Lower leg skin (tissue), 4 donors: ENCODE data around the gene MELTF. TPM values are rescaled to one million over a fixed set of nuclear protein-coding genes. Genes with fewer than 3 reads are reported as not detected.
"Not testable (repeated sequence)": the region's sequence is repeated elsewhere in the genome, so short reads cannot be mapped to it uniquely, and the experiment has no call there.

Experiments
- DNase-seq, 2 donors: peaks; one replicate each; pipeline ENCODE4 v3.0.0-alpha.2; 2019; ENCODE audit warnings: low spot score in 2 of 2
- H3K4me3 ChIP-seq: fragments of 200-600 bp; sonication (generic); 2 replicates; pipeline ENCODE4 v1.5.1; 2017; ENCODE audit warnings: mild to moderate bottlenecking, low read depth; ENCODE audit not compliant: poor library complexity, severe bottlenecking
- POLR2A ChIP-seq, 2 donors: fragments of 450-650 bp; IDR thresholded peaks; one replicate each; pipeline ENCODE4 v1.6.1; 2016 to 2017; ENCODE audit warnings: antibody characterized with exemption in 2 of 2, mild to moderate bottlenecking in 1 of 2, moderate library complexity in 1 of 2
- WGBS, 2 donors: methylation state at CpG; one replicate each; pipeline ENCODE4 v1.1.5; 2018; 5-methylcytosine and 5-hydroxymethylcytosine counted together
- intact Hi-C: fragments of 100-400 bp; cut with DNase I; formaldehyde crosslinking; loops from one replicate; pipeline ENCODE4 v1.15.0; 2023; ENCODE audit warnings: low total_unique reads
- total RNA-seq, 4 donors: library from RNA; depleted of rRNA; stranded (reverse); fragments of >200 nt; gene quantifications; one replicate each; pipeline ENCODE4 v1.1.0, GENCODE V29; 2016
- TF ChIP-seq, protein P1 (sequence below), 3 donors: fragments of 450-650 bp; IDR thresholded peaks; one replicate each; pipeline ENCODE4 v1.5.1; 2016; ENCODE audit warnings: antibody characterized with exemption in 3 of 3, mild to moderate bottlenecking in 3 of 3, moderate library complexity in 2 of 3

The MELTF gene
- 10 to 100 TPM in 3 of 4 donors, 1 to 10 TPM in 1; 6.4 to 57.2 (median 35.7) TPM for total RNA-seq

DNA sequence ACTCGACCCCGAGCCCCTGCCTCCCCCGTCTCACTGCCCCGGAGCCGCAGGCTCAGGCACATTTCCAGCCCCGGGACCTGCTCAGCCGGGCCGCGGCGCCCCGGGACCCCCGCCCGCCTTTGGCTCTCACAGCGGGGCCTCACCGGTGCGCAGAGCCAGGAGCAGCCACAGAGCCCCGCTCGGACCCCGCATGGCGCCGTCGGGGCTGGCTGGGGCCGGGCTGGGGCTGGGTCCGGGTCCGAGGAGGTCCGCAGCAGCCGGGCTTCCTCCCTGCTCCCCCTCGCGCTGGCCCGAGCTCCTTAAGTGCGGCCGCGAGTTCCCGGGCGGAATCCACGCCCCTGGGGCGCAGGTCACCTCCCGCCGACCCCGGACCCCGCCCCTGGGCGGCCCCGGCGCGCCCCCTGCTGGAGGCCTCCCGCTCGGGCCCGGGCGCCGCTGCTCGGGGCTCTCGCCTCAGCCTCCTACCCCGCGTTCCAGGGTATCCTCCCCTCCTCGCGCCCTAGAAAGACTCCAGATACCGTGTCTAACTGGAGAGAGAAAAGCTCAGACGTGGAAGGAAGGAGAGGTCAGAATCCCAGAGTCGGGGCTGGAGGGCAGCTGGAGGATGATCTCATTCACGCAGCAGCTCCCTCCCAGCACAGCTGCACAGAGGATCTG lies at the start of gene MELTF:
Gene MELTF (minus strand): TSS at position 307 of the 657 bp plus-strand sequence. CDS start 115 bp downstream, at position 192.
- H3K4me3 ChIP-seq = peak within 1 kb of the TSS; percentile 44
- DNase-seq = peak in 1 of 2 donors; percentile 93
- intact Hi-C loops = no loop called here
- WGBS, 2 donors = 0 to 6% methylated on average over 21 to 41 of the region's 60 CpGs
- TF ChIP-seq POLR2A (IDR thresholded peaks at IDR 0.05) = no peak
- TF ChIP-seq, protein P1, sequence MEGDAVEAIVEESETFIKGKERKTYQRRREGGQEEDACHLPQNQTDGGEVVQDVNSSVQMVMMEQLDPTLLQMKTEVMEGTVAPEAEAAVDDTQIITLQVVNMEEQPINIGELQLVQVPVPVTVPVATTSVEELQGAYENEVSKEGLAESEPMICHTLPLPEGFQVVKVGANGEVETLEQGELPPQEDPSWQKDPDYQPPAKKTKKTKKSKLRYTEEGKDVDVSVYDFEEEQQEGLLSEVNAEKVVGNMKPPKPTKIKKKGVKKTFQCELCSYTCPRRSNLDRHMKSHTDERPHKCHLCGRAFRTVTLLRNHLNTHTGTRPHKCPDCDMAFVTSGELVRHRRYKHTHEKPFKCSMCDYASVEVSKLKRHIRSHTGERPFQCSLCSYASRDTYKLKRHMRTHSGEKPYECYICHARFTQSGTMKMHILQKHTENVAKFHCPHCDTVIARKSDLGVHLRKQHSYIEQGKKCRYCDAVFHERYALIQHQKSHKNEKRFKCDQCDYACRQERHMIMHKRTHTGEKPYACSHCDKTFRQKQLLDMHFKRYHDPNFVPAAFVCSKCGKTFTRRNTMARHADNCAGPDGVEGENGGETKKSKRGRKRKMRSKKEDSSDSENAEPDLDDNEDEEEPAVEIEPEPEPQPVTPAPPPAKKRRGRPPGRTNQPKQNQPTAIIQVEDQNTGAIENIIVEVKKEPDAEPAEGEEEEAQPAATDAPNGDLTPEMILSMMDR (IDR thresholded peaks at IDR 0.05) = no peak

GRCh38 chr3:197076415-197076814 lies 46.8 kb upstream of the MELTF start:
- 89 to 95% methylated on average over 4 of the region's 4 CpGs for WGBS, 2 donors
- no peak for DNase-seq
- intact Hi-C loops = no loop called here
- H3K4me3 ChIP-seq = no peak overlapping the region
- no peak for TF ChIP-seq POLR2A (IDR thresholded peaks at IDR 0.05)
- TF ChIP-seq, protein P1 (IDR thresholded peaks at IDR 0.05) = no peak

- intact Hi-C loops = no loop called here
- no peak for TF ChIP-seq POLR2A (IDR thresholded peaks at IDR 0.05)
- TF ChIP-seq, protein P1 (IDR thresholded peaks at IDR 0.05) = no peak
- no peak overlapping the region for H3K4me3 ChIP-seq
- WGBS, 2 donors = 93 to 98% methylated on average over 1 of the region's 1 CpG
- no peak for DNase-seq
These were observed 38.5 kb upstream of the MELTF start for GRCh38 chr3:197068077-197068476.

GRCh38 chr3:197064771-197065170 lies 35.2 kb upstream of the MELTF start:
- no peak overlapping the region for H3K4me3 ChIP-seq
- no peak for TF ChIP-seq POLR2A (IDR thresholded peaks at IDR 0.05)
- TF ChIP-seq, protein P1 (IDR thresholded peaks at IDR 0.05) = no peak
- 91 to 100% methylated on average over 1 of the region's 1 CpG for WGBS, 2 donors
- intact Hi-C loops = no loop called here
- DNase-seq = no peak

DNA sequence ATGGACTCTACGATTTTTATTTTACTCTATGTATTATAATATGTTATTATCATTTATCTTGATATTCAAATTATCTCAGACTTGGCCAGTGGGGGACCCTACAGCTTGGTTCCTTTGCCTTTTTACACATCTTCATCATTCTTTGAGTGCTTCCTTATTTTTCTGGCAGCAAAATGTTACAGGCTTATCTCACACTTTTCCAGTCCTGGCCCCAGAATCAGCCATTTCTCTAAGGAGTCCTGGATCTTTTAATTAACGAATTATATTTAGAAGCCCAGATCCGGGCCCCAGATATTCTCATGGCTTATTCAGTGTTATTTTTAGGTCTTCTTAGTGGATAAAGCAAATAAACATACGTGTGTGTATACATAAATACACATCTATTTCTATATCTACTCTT lies 32.8 kb upstream of the MELTF start:
- WGBS, 2 donors = 91 to 93% methylated on average over 4 of the region's 4 CpGs
- H3K4me3 ChIP-seq = no peak overlapping the region
- intact Hi-C loops = no loop called here
- DNase-seq = no peak
- TF ChIP-seq, protein P1 (IDR thresholded peaks at IDR 0.05) = no peak
- no peak for TF ChIP-seq POLR2A (IDR thresholded peaks at IDR 0.05)

- DNase-seq, H3K4me3 ChIP-seq, intact Hi-C loops: not testable (repeated sequence)
- WGBS, 2 donors = 93 to 94% methylated on average over 6 of the region's 6 CpGs
These were observed 22.0 kb upstream of the MELTF start for GRCh38 chr3:197051637-197052036.
